ENCODE measurements around the gene SGCA. TPM values are rescaled to one million over a fixed set of nuclear protein-coding genes. Genes with fewer than 3 reads are reported as not detected.

SGCA gene
- total and polyA plus RNA-seq, 7 donors, result 120 to 291 (median 254) TPM

GRCh38 chr17:50137042-50137441, 28.8 kb upstream of the SGCA start:
- no peak for DNase-seq
- Histone ChIP-seq H3K36me3 (ENCODE audit: insufficient read depth in 1 of 2, low read depth in 1 of 2) (peaks cover 10 to 76% of the 10 kb centered on the region in 2 donors), H3K4me1 (peaks cover 25% of the 10 kb centered on the region), H3K27ac (no peak overlapping the region), H3K27me3 (ENCODE audit: insufficient read depth in 3 of 3, low read length in 2 of 3) (no peaks in the 10 kb centered on the region), H3K9me3 (no peaks in the 10 kb centered on the region), H3K4me3 (no peak overlapping the region)
- ATAC-seq, result no peak
- TF ChIP-seq, protein P1, sequence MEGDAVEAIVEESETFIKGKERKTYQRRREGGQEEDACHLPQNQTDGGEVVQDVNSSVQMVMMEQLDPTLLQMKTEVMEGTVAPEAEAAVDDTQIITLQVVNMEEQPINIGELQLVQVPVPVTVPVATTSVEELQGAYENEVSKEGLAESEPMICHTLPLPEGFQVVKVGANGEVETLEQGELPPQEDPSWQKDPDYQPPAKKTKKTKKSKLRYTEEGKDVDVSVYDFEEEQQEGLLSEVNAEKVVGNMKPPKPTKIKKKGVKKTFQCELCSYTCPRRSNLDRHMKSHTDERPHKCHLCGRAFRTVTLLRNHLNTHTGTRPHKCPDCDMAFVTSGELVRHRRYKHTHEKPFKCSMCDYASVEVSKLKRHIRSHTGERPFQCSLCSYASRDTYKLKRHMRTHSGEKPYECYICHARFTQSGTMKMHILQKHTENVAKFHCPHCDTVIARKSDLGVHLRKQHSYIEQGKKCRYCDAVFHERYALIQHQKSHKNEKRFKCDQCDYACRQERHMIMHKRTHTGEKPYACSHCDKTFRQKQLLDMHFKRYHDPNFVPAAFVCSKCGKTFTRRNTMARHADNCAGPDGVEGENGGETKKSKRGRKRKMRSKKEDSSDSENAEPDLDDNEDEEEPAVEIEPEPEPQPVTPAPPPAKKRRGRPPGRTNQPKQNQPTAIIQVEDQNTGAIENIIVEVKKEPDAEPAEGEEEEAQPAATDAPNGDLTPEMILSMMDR (IDR thresholded peaks at IDR 0.05), result no peak
- intact Hi-C loops (cut with DNase I), result loop anchor here in 1 of 2 donors (5.0 kb wide), 1 partner anchor 40 kb away; no protein-coding TSS in a partner anchor
- WGBS, 3 donors, result 88 to 91% (median 88%) methylated on average over 4 of the region's 4 CpGs

GRCh38 chr17:50139185-50139783, 26.5 kb upstream of the SGCA start:
- Histone ChIP-seq H3K27ac (peak overlapping the region; percentile 24), H3K36me3 (ENCODE audit: insufficient read depth in 1 of 2, low read depth in 1 of 2) (peaks cover 15 to 97% of the 10 kb centered on the region in 2 donors), H3K27me3 (ENCODE audit: insufficient read depth in 3 of 3, low read length in 2 of 3) (no peaks in the 10 kb centered on the region), H3K9me3 (no peaks in the 10 kb centered on the region), H3K4me1 (peaks cover 6% of the 10 kb centered on the region), H3K4me3 (no peak overlapping the region)
- DNase-seq, result peak in 1 of 2 donors; percentile 48
- WGBS, 3 donors, result 85 to 86% (median 85%) methylated on average over 15 of the region's 15 CpGs
- intact Hi-C loops (cut with DNase I), result loop anchor here in 1 of 2 donors (5.0 kb wide), 1 partner anchor 38 kb away; no protein-coding TSS in a partner anchor
- TF ChIP-seq, protein P1 (IDR thresholded peaks at IDR 0.05), result no peak
- ATAC-seq, result no peak

- DNase-seq (peak; percentile 80 to 91), ATAC-seq (peak; percentile 83 to 90 (median 88))
- TF ChIP-seq, protein P1 (IDR thresholded peaks at IDR 0.05), result peak; percentile 97
- 37 to 47% (median 37%) methylated on average over 19 of the region's 19 CpGs for WGBS, 3 donors
- Histone ChIP-seq H3K4me3 (no peak overlapping the region), H3K36me3 (ENCODE audit: insufficient read depth in 1 of 2, low read depth in 1 of 2) (peaks cover 15 to 98% of the 10 kb centered on the region in 2 donors), H3K27ac (peak overlapping the region; percentile 27), H3K4me1 (peaks cover 4% of the 10 kb centered on the region), H3K27me3 (ENCODE audit: insufficient read depth in 3 of 3, low read length in 2 of 3) (no peaks in the 10 kb centered on the region), H3K9me3 (no peaks in the 10 kb centered on the region)
- intact Hi-C loops (cut with DNase I), result loop anchor here (2.0 to 5.0 kb wide), 2 partner anchors 21 to 37 kb away; no protein-coding TSS in a partner anchor
Measured at GRCh38 chr17:50139950-50140885, 25.6 kb upstream of the SGCA start.

GRCh38 chr17:50141026-50141744, 24.6 kb upstream of the SGCA start:
- peak in 1 of 2 donors; percentile 47 for DNase-seq
- no peak overlapping the region for H3K4me3 ChIP-seq
- no peaks in the 10 kb centered on the region for H3K27me3 ChIP-seq (ENCODE audit: insufficient read depth in 3 of 3, low read length in 2 of 3)
- TF ChIP-seq, protein P1 (IDR thresholded peaks at IDR 0.05), result no peak
- H3K9me3 ChIP-seq, result no peaks in the 10 kb centered on the region
- no peak for ATAC-seq
- 80 to 82% (median 81%) methylated on average over 16 of the region's 16 CpGs for WGBS, 3 donors
- intact Hi-C loops (cut with DNase I), result loop anchor here in 1 of 2 donors (2.0 kb wide), 1 partner anchor 20 kb away; no protein-coding TSS in a partner anchor
- no peak overlapping the region for H3K27ac ChIP-seq
- peaks cover 15 to 90% of the 10 kb centered on the region in 2 donors for H3K36me3 ChIP-seq (ENCODE audit: insufficient read depth in 1 of 2, low read depth in 1 of 2)
- H3K4me1 ChIP-seq, result peaks cover 13% of the 10 kb centered on the region

Data from psoas muscle (tissue), 8 donors.